HPDE6-E6E7 (cell line): ENCODE results near the gene POFUT2.
A peak's percentile ranks its signal among the peaks of the same experiment; 100 is the strongest.

Source experiments
- DNase-seq: peaks from one replicate; pipeline ENCODE4 v3.0.0; 2011; ENCODE audit warnings: missing footprints; ENCODE audit errors: extremely low spot score

The POFUT2 gene, protein sequence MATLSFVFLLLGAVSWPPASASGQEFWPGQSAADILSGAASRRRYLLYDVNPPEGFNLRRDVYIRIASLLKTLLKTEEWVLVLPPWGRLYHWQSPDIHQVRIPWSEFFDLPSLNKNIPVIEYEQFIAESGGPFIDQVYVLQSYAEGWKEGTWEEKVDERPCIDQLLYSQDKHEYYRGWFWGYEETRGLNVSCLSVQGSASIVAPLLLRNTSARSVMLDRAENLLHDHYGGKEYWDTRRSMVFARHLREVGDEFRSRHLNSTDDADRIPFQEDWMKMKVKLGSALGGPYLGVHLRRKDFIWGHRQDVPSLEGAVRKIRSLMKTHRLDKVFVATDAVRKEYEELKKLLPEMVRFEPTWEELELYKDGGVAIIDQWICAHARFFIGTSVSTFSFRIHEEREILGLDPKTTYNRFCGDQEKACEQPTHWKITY

DNA sequence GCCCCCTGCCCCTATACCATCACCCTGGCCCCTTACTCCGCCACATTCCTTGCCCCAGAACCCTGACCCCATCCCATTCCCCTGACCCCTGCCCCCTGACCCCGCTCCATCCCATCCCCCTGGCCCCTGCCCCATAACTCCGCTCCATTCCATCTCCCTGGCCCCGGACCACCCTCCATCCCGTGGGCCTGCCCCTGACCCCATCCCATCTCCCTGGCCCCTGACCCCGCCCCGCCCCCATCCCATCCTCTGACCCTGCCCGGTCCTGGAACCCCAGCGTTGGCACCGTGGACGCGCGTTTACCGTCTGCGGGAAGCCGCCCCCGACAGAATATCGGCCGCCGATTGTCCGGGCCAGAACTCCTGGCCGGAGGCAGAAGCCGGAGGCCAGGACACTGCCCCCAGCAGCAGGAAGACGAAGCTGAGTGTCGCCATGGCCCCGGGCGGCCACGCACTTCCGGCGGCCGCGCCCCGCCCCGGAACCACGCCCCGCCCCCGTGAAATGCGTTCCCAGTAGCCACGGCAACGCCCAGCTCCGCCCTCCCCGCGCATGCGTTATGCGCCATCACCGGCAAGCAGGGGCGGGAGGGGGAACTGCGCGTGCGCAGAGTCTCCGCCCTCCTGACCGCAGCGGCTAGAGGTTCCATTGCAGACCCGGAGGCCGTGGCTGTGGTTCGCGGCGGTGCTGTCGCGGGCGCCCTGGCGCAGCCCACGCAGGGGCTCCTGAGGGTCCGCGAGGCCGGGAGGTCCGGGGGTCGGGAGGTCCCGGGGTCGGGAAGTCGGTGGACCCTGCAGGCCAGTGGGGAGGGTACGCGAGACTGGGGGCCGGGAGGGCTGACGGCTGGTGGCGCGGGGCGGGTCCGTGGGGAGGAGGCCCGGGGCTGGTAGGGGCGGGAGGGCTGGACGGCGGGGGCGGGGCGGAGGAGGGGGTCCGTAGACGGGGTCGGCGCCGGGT lies at the start of gene POFUT2:
Gene POFUT2, minus strand, starts transcription at position 458 of the 954 bp plus-strand sequence. Its CDS starts 24 bp downstream, at position 434.
- peak; percentile 94 for DNase-seq

- no peak for DNase-seq
Measured at GRCh38 chr21:45336870-45337269, 49.2 kb upstream of the POFUT2 start.

DNA sequence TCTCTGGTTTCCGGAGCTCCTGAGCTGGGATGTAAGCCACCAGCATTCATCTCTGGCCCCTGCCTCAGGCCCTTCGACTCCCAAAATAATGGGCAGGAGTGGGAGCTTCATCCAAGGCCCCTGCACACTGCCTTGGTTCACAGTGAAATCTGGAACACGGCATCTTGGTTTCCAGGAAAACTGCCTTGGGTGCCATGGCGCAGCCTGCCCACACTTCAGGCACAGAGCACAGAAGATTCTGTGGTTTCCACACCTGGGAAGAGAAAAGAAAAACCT lies 48.8 kb upstream of the POFUT2 start:
- no peak for DNase-seq

GRCh38 chr21:45335761-45336534 lies 48.3 kb upstream of the POFUT2 start:
- DNase-seq: no peak

DNA sequence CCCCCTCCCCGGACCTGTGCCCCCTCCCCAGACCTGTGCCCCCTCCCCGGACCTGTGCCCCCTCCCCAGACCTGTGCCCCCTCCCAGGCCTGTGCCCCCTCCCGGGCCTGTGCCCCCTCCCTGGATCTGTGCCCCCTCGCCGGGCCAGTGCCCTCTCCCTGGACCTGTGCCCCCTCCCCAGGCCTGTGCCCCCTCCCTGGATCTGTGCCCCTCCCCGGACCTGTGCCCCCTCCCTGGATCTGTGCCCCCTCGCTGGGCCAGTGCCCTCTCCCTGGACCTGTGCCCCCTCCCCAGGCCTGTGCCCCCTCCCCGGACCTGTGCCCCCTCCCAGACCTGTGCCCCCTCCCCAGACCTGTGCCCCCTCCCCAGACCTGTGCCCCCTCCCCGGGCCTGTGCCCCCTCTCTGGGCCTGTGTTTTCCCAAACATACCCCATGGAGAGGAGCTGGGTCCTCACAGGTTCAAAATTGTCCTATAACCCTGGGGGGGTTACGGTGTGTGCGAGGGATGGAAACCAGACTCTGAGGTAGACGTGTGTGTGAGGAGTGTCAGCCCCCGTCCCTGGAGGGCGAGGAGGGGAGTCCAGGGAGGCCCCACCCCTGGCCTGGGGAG lies 47.6 kb upstream of the POFUT2 start:
- DNase-seq: no peak

DNA sequence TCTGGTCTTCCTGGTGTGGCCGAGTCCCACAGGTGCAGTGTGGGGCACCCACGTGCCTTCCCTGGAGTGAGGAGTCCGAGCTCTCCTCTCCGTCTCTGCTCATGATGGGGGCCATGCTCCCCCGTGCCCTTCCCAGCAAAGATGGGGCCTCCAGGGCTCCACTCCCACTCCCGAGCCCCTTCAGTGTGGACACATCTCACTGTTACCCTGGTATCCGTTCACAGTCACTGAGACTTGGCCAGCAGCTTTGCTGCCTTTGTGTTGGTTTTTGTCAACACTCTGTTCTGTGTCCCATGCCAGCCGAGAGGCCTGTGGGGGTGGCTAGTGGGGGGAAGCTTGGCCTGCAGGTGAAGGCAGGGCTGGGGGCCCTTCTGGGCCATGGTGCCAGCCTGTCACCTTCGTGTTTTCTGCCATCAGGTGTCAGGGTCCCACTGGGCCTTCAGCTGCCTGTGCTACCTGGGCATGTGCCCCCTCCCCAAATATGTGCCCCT lies 46.9 kb upstream of the POFUT2 start:
- no peak for DNase-seq

GRCh38 chr21:45334134-45334533 lies 46.4 kb upstream of the POFUT2 start:
- DNase-seq: no peak

DNA sequence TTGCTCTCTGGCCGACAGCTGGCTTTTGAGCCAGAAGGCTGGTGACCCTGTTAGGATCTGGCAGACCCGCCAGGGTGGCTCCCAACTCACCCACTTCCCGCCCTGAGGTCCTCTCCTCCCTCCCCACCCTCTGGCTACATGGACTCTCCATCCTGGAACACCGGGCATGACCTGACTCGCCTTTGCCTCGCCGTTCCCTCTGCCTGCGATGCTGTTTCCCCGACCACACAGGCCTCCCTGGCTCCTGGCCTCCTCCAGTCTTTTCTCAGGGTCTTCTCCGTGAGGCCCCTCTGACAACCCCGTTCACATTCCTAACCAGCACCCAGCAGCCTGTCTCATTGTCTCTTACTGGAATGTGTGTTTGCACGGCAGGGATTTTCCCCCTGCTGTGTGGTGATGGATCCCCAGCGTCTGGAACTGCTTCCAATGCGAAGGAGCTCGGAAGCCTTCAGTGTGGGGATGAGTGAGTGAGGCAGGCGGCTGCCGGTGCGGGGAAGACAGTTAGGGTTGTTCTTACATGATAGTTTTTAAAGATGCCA lies 46.0 kb upstream of the POFUT2 start:
- DNase-seq: no peak

DNA sequence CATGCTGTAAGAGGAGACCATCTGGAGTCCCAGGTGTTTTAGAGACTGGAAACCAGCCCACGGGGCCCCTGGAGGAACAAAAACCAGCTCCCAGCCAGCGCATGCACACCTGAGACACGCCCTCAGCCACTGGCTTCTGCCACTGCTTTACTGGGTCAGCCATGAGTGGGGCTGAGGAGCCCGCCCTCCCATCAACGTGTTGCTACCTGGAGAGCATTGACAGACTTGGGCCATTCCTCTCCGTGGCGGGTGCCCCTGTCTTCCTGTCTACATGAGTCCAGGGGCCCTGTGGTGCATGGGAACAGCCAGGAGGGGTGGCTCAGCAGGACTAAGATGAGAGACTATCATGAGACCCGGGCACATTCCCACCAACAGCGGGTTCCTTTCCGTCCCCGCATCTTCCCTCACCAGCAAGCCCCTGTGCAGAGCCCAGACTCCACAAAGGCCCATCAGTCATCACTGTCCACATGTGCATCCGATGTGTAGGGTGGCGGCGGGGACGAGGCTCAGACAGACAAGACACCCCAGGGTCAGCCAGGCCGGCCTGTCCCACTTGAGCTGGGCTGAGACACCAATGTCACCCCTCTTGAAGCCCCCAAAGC lies 45.4 kb upstream of the POFUT2 start:
- DNase-seq: no peak

DNA sequence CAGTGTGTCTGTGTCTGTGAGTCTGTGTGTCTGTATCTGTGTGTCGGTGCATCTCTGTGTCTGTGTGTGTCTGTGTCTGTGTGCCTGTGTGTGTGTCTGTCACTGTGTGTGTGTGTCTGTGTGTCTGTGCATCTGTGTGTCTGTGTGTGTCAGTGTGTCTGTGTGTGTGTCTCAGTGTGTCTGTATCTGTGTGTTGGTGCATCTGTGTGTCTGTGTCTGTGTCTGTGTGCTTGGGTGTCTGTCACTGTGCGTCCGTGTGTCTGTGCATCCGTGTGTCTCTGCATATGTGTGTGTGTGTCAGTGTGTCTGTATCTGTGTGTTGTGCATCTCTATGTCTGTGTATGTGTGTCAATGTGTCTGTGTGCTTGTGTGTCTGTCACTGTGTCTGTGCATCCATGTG lies 44.7 kb upstream of the POFUT2 start:
- no peak for DNase-seq

- no peak for DNase-seq
Measured at GRCh38 chr21:45331531-45332147, 43.9 kb upstream of the POFUT2 start.

DNA sequence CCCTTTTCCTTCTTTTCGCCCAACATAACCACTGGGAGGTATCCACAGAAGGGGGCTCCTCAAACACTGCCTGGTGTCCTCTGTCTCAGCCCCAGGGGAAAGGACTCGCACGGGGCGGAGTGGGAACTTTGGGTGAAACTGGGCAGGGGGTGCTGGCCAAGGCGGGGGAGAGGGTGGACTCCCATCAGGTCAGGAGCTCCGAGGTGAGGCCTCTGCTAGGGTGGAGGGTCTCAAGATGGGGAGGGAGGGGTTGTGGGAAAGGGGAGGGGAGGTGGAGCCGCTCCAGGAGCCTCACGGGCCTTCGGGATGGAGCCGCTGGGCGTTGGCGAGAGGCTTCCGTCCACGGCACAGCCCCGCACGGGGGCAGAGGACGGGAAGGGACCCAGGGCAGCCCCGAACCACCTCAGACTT lies 43.2 kb upstream of the POFUT2 start:
- DNase-seq: no peak

- no peak for DNase-seq
Measured at GRCh38 chr21:45330075-45330781, 42.5 kb upstream of the POFUT2 start.

- no peak for DNase-seq
Measured at GRCh38 chr21:45329261-45330074, 41.8 kb upstream of the POFUT2 start.

GRCh38 chr21:45328198-45329091 lies 40.8 kb upstream of the POFUT2 start:
- no peak for DNase-seq

DNA sequence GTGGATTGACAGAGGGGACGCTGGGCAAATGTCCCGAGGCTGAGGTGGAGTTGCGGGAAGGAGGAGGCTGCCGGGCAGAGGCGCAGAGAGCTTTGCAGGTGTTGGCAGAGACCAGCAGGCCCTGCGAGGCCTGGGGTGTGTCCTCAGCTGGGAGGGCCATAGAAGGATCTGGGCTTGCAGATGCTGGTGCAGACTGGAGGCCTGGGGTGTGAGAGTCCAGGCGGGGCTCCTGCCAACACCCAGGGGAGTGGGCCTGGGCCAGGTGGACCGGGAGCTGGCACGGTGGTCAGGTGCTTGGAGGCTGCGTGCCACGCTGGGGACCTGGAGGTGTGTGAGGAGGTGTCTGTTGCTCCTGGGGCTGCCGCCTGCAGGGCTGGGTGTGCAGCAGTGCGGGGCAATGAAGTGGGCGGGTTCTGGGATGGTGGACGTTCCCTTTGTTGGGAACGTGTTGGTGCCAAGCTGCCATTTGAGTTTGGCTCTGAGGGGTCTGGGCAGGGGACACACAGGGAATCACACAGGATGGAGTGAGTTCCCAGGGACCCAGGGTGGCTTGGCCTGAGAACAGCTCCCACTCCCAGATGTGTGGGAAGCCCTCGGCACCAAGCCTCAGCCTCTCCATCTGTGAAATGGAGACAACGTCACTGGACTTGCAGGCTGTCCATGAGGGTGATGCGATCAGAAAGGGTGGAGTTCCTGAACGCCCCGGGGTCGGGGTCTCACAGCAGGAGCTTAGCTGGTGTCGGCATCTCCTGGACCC lies 39.9 kb upstream of the POFUT2 start:
- DNase-seq: no peak

DNA sequence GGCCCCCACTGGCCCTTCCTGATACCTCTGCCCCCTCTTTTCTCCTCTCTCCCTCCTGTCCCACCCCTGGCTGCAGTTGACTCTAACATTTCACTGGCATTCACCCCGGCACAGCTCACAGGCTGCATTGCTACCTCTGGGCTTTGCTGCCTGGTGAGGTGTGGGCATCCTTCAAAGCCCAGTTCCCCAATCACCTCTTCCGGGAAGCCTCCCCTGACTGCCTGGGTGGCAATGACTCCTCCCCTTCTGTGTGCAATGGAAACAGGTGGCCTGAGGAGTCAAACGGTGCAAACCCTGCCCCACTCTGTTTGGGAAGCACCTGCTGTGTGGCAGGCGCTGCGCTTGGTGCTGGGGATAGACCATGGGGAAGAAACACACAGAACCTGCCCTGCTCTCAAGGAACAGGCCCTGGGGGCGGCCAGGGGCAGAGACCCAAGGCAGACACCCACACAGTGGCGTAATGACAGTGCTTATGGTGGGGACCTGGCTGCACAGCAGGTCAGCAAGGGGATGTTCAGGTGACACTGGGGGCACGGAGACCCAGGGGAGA lies 39.3 kb upstream of the POFUT2 start:
- no peak for DNase-seq
